K562 (cell line): Measurements from ENCODE around the gene CBFA2T3. TPM values are rescaled to one million over a fixed set of nuclear protein-coding genes. Genes with fewer than 3 reads are reported as not detected.

Source experiments
- CAMTA2 ChIP-seq: fragments of 250-450 bp; sonication (Bioruptor Pico); conservative IDR thresholded peaks from 2 replicates; pipeline ENCODE4 v1.5.1; 2022
- CBX3 ChIP-seq, 2 experiments: IDR thresholded peaks; 1 replicate in 1 of 2; 2 replicates in 1 of 2; pipeline ENCODE4 v1.6.1; 2012; ENCODE audit warnings: inconsistent platforms in 2 of 2, low read length in 2 of 2, borderline replicate concordance in 1 of 2, control low read depth in 1 of 2
- FOXK2 ChIP-seq, 2 experiments: fragments of 450-650 bp; IDR thresholded peaks in 1 of 2; conservative IDR thresholded peaks in 1 of 2; 2 replicates each; pipeline ENCODE4 v1.6.1; 2016; ENCODE audit warnings: low read depth in 2 of 2, mild to moderate bottlenecking in 1 of 2
- KHSRP ChIP-seq: fragments of 450-650 bp; IDR thresholded peaks from 2 replicates; pipeline ENCODE4 v1.6.1; 2017
- LCOR ChIP-seq: sonication (generic); formaldehyde crosslinking; IDR thresholded peaks from 2 replicates; pipeline ENCODE4 v1.8.0; 2022; ENCODE audit warnings: mild to moderate bottlenecking, missing genetic modification reagents
- NR2C2 ChIP-seq, 2 experiments: fragments of 200-800 bp in 1 of 2; sonication (Bioruptor generic) in 1 of 2; sonication (generic) in 1 of 2; formaldehyde crosslinking in 1 of 2; IDR thresholded peaks; 2 replicates each; pipeline versions ENCODE4 v1.6.1 to v1.8.0; 2016 to 2022; ENCODE audit warnings: mild to moderate bottlenecking in 1 of 2, missing compliant biosample characterization in 1 of 2, missing genetic modification characterization in 1 of 2, missing genetic modification reagents in 1 of 2
- OTX1 ChIP-seq: fragments of 450-650 bp; formaldehyde crosslinking; IDR thresholded peaks from 2 replicates; pipeline ENCODE4 v1.4.0; 2022; ENCODE audit warnings: mild to moderate bottlenecking
- POLR2G ChIP-seq: fragments of 200-400 bp; formaldehyde crosslinking; IDR thresholded peaks from 2 replicates; pipeline ENCODE4 v1.6.1; 2017; ENCODE audit warnings: low read depth, mild to moderate bottlenecking, antibody characterized with exemption, low read length, moderate library complexity
- PYGO2 ChIP-seq: fragments of 450-650 bp; IDR thresholded peaks from 2 replicates; pipeline ENCODE4 v1.6.1; 2016; ENCODE audit warnings: mild to moderate bottlenecking, missing genetic modification characterization, moderate library complexity, missing compliant biosample characterization
- RNF2 ChIP-seq: sonication (generic); IDR thresholded peaks from 2 replicates; pipeline ENCODE4 v1.6.1; 2016
- SAFB2 ChIP-seq: fragments of 200-400 bp; formaldehyde crosslinking; IDR thresholded peaks from 2 replicates; pipeline ENCODE4 v1.6.1; 2018; ENCODE audit warnings: borderline replicate concordance, low read length, low read depth, moderate library complexity; ENCODE audit not compliant: severe bottlenecking
- SMARCB1 ChIP-seq: IDR thresholded peaks from 2 replicates; pipeline ENCODE4 v1.6.1; 2011; ENCODE audit warnings: improper control_type of control experiment, low read depth; ENCODE audit not compliant: insufficient read length
- SRSF3 ChIP-seq: fragments of 200-400 bp; formaldehyde crosslinking; IDR thresholded peaks from 2 replicates; pipeline ENCODE4 v1.6.1; 2016; ENCODE audit warnings: mild to moderate bottlenecking, low read length, moderate library complexity; ENCODE audit not compliant: insufficient read depth
- STAT5A ChIP-seq: IDR thresholded peaks from 2 replicates; pipeline ENCODE4 v1.6.1; 2012; ENCODE audit warnings: low read length, inconsistent platforms, borderline replicate concordance
- STAT5B ChIP-seq: fragments of 250-450 bp; sonication (Bioruptor Pico); IDR thresholded peaks from 2 replicates; pipeline ENCODE4 v1.8.0; 2021; ENCODE audit warnings: mild to moderate bottlenecking, inconsistent platforms
- TBP ChIP-seq: optimal IDR thresholded peaks from 2 replicates; pipeline ENCODE3; 2011; ENCODE audit warnings: low read depth, low read length, improper control_type of control experiment
- TFAM ChIP-seq: fragments of 250-450 bp; sonication (Bioruptor Pico); conservative IDR thresholded peaks from 2 replicates; pipeline ENCODE4 v1.5.0; 2021; ENCODE audit warnings: mild to moderate bottlenecking, moderate library complexity
- polyA plus RNA-seq, 8 experiments: library from polyadenylated mRNA; depleted of rRNA in 4 of 8; stranded (reverse) in 5 of 8; unstranded in 3 of 8; fragments of >200 nt; fragmentation: Nextera tagmentation in 2 of 8; fragmentation: Illumina TruSeq in 1 of 8; extraction: Ambion mirVana in 2 of 8; extraction: Trizol in 1 of 8; gene quantifications; 2 replicates each; pipeline versions ENCODE4 v1.2.1 to v1.2.3, GENCODE V29; 2011 to 2014; ENCODE audit warnings: inconsistent platforms in 1 of 8, missing spikeins in 1 of 8
- total RNA-seq, 7 experiments: library from RNA; depleted of rRNA in 6 of 7; stranded (reverse); fragments of >200 nt in 6 of 7; fragmentation: Illumina TruSeq in 2 of 7; extraction: Trizol in 2 of 7; gene quantifications; 2 replicates each; pipeline versions ENCODE4 v1.2.1 to v1.2.3, GENCODE V29; 2011 to 2021; ENCODE audit warnings: low replicate concordance in 1 of 7
- TF ChIP-seq, protein P1 (sequence below), 3 experiments: fragments of 200-800 bp in 1 of 3; fragments of 250-450 bp in 1 of 3; fragments of 450-650 bp in 1 of 3; sonication (Bioruptor Pico) in 1 of 3; sonication (Bioruptor generic) in 1 of 3; formaldehyde crosslinking in 1 of 3; IDR thresholded peaks; 2 replicates each; pipeline versions ENCODE4 v1.6.1 to v1.8.0; 2016 to 2022; ENCODE audit warnings: mild to moderate bottlenecking in 2 of 3, missing genetic modification characterization in 2 of 3, missing compliant biosample characterization in 1 of 3, moderate library complexity in 1 of 3
- TF ChIP-seq, protein P2 (sequence below): sonication (generic); formaldehyde crosslinking; IDR thresholded peaks from 2 replicates; pipeline ENCODE4 v1.8.0; 2023; ENCODE audit warnings: mild to moderate bottlenecking, missing genetic modification reagents
- TF ChIP-seq, protein P3 (sequence below): fragments of 250-450 bp; sonication (Bioruptor Pico); IDR thresholded peaks from 2 replicates; pipeline ENCODE4 v1.4.0; 2020; ENCODE audit warnings: mild to moderate bottlenecking

Gene CBFA2T3
- total and polyA plus RNA-seq, 9 of the 15 experiments (the other 6 are each of a cell fraction or from before 2014, with no cell fraction given) = 2.3 to 145 (median 6.7) TPM

DNA sequence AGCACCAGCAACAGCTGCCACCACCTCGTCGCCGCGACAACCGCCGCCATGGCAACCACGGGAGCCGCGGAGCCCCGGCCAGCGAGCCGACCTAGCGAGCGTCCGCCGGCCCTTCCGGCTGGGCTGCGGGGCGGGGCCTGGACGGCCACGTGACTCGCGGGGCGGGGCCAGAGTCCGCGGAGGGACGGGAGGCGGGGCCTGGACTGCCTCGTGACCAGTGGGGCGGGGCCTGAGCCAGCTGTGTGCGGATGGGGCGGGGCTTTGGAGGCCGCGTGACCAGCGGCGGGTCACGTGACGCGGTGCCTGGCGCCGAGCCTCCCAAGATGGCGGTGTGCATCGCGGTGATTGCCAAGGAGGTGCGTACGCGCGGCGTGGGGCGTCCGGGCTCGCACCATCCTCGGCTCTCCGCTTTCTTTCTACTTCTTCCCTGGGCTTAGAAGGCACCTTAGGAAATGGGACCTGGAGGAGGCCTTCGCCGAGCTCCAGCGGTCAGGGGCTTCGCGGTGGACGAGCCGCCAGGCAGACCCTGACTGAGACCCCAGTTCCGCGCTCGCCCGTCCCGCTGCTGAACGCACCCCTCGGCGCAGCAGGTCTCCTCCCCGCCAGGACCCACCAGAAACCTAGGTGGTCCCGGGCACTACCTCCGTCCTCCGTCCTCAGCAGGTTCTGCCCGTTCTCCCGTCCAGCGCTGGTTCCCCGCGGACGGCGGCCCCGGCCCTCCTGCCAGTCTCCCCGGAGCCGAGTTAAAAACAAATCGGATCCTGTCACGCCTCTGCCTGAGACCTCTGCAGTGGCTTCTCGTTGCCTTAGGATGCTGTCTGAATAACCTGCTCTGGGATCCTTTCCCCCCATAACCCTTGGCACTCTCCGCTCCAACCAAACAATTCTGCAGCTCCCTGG is 119.9 kb downstream of the CBFA2T3 start, which contains the start of the genes GALNS and TRAPPC2L (continued):
- TF ChIP-seq, protein P1, sequence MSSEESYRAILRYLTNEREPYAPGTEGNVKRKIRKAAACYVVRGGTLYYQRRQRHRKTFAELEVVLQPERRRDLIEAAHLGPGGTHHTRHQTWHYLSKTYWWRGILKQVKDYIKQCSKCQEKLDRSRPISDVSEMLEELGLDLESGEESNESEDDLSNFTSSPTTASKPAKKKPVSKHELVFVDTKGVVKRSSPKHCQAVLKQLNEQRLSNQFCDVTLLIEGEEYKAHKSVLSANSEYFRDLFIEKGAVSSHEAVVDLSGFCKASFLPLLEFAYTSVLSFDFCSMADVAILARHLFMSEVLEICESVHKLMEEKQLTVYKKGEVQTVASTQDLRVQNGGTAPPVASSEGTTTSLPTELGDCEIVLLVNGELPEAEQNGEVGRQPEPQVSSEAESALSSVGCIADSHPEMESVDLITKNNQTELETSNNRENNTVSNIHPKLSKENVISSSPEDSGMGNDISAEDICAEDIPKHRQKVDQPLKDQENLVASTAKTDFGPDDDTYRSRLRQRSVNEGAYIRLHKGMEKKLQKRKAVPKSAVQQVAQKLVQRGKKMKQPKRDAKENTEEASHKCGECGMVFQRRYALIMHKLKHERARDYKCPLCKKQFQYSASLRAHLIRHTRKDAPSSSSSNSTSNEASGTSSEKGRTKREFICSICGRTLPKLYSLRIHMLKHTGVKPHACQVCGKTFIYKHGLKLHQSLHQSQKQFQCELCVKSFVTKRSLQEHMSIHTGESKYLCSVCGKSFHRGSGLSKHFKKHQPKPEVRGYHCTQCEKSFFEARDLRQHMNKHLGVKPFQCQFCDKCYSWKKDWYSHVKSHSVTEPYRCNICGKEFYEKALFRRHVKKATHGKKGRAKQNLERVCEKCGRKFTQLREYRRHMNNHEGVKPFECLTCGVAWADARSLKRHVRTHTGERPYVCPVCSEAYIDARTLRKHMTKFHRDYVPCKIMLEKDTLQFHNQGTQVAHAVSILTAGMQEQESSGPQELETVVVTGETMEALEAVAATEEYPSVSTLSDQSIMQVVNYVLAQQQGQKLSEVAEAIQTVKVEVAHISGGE (CRISPR knock-in tag; IDR thresholded peaks at IDR 0.05) = peak in 1 of 3 experiments; percentile 55; a peak in 1 of 6 replicates
- no peak for TF ChIP-seq CBX3 (IDR thresholded peaks at IDR 0.05; ENCODE audit: borderline replicate concordance in 1 of 2, low read length in 2 of 2)
- TF ChIP-seq SAFB2 = no peak
- TF ChIP-seq SRSF3 = no peak
- TF ChIP-seq LCOR = no peak
- TF ChIP-seq TBP = peak; percentile 84
- TF ChIP-seq, protein P2, sequence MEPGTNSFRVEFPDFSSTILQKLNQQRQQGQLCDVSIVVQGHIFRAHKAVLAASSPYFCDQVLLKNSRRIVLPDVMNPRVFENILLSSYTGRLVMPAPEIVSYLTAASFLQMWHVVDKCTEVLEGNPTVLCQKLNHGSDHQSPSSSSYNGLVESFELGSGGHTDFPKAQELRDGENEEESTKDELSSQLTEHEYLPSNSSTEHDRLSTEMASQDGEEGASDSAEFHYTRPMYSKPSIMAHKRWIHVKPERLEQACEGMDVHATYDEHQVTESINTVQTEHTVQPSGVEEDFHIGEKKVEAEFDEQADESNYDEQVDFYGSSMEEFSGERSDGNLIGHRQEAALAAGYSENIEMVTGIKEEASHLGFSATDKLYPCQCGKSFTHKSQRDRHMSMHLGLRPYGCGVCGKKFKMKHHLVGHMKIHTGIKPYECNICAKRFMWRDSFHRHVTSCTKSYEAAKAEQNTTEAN = no peak
- no peak for TF ChIP-seq RNF2
- no peak for TF ChIP-seq TFAM (CRISPR knock-in tag)
- no peak for TF ChIP-seq STAT5A
- TF ChIP-seq PYGO2 (tag) = no peak
- TF ChIP-seq, protein P3, sequence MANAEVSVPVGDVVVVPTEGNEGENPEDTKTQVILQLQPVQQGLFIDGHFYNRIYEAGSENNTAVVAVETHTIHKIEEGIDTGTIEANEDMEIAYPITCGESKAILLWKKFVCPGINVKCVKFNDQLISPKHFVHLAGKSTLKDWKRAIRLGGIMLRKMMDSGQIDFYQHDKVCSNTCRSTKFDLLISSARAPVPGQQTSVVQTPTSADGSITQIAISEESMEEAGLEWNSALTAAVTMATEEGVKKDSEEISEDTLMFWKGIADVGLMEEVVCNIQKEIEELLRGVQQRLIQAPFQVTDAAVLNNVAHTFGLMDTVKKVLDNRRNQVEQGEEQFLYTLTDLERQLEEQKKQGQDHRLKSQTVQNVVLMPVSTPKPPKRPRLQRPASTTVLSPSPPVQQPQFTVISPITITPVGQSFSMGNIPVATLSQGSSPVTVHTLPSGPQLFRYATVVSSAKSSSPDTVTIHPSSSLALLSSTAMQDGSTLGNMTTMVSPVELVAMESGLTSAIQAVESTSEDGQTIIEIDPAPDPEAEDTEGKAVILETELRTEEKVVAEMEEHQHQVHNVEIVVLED (CRISPR knock-in tag) = 0 out of 2 replicates have a peak, but pooled peaks have one; percentile 44
- no peak for TF ChIP-seq KHSRP
- TF ChIP-seq SMARCB1 = no peak
- TF ChIP-seq CAMTA2 (CRISPR knock-in tag) = no peak
- TF ChIP-seq NR2C2 (CRISPR knock-in tag; IDR thresholded peaks at IDR 0.05) = no peak
- TF ChIP-seq NR2C2 (tag; IDR thresholded peaks at IDR 0.05) = 0 out of 2 replicates have a peak, but pooled peaks have one; percentile 30
- peak; percentile 88 for TF ChIP-seq POLR2G
- TF ChIP-seq FOXK2 (conservative IDR thresholded peaks at IDR 0.05 in 1 of 2, IDR thresholded peaks at IDR 0.05 in 1 of 2; ENCODE audit: low read depth in 2 of 2) = peak in 1 of 2 experiments; percentile 64; a peak in 1 of 4 replicates
- TF ChIP-seq STAT5B (CRISPR knock-in tag) = no peak
- TF ChIP-seq OTX1 (CRISPR knock-in tag) = peak; percentile 66; the same call in 1 of the 2 replicates
